HEK293T (cell line): Measurements from ENCODE around the gene SUN5.

Experiments used
- BHLHE40 ChIP-seq: fragments of 450-650 bp; IDR thresholded peaks from 2 replicates; pipeline ENCODE4 v1.6.1; 2016; ENCODE audit warnings: mild to moderate bottlenecking, moderate library complexity, borderline replicate concordance
- FOXA1 ChIP-seq: fragments of 450-650 bp; IDR thresholded peaks from 2 replicates; pipeline ENCODE4 v1.6.1; 2016; ENCODE audit warnings: mild to moderate bottlenecking
- FOXK2 ChIP-seq: fragments of 450-650 bp; IDR thresholded peaks from 2 replicates; pipeline ENCODE4 v1.6.1; 2016; ENCODE audit warnings: mild to moderate bottlenecking
- LEF1 ChIP-seq: fragments of 450-650 bp; IDR thresholded peaks from 2 replicates; pipeline ENCODE4 v1.6.1; 2017; ENCODE audit warnings: mild to moderate bottlenecking, borderline replicate concordance
- SUZ12 ChIP-seq: fragments of 450-650 bp; IDR thresholded peaks from 2 replicates; pipeline ENCODE4 v1.6.1; 2016; ENCODE audit warnings: mild to moderate bottlenecking
- ZNF384 ChIP-seq: fragments of 450-650 bp; IDR thresholded peaks from 2 replicates; pipeline ENCODE4 v1.6.1; 2016

DNA sequence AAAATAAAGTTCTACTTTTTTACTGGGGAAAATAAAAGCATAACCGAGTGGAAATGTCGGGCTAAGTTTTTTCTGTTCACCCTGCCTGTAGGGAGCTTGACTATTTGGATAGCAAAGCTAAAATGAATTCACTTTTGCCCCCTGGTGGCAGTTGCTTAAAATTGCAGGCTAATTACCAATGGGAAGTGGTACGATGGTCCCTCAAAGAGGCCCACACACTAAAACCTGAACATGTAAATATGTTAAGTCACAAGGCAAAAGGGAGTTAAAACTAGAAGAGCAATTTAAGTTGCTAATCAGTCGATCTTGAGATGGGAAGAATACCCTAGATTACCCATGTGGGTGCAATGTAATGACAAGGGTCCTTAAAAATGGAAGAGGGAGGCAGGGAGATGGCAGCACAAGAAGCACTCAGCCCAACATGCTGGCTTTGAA is 916 bp upstream of the SUN5 start:
- no peak for TF ChIP-seq SUZ12
- TF ChIP-seq FOXK2: no peak
- TF ChIP-seq FOXA1: no peak
- TF ChIP-seq BHLHE40: no peak
- TF ChIP-seq ZNF384: no peak
- TF ChIP-seq LEF1: no peak
